ENCODE measurements around the gene AXIN1.

Gene AXIN1

DNA sequence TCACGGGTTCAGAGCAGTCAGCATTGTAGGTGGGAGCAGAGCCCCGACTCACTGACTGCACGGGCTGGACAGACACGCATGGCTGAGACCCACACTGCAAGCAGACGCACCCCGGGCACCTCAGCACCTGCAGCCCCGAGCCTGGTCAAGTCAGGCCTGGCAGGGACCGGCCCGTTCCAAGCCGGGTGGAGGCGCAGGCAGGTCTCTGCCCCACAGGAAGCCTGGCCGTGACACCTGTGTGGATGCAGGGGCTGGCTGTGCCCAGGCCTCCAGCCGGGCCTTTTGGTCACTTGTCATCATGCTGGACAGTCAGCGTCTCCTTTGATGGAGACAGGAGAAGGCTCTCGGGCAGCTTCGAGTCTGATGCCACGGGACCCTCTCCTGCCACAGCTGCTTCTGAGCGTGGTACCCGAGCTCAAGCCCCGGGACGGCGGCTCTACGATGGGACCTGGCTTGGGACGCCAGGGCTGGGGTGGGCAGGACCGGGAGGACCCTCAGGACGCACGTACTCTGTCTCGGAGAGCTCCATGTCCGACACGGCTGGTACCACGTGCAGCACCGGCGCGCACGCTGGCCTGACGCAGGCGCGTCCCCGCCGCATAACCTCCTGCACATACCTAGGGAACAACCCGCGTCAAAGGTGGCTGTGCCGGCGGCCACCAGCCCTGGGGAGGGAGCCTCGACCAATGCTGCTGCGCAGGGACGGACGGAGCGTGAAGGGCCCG is 61.7 kb downstream of the AXIN1 start:
- no peak for DNase-seq (ENCODE audit: low read depth)
- TF ChIP-seq CTCF (conservative IDR thresholded peaks at IDR 0.05; ENCODE audit: low read depth, low read length) = no peak
- no peak overlapping the region for H3K4me3 ChIP-seq (ENCODE audit: low read length)

DNA sequence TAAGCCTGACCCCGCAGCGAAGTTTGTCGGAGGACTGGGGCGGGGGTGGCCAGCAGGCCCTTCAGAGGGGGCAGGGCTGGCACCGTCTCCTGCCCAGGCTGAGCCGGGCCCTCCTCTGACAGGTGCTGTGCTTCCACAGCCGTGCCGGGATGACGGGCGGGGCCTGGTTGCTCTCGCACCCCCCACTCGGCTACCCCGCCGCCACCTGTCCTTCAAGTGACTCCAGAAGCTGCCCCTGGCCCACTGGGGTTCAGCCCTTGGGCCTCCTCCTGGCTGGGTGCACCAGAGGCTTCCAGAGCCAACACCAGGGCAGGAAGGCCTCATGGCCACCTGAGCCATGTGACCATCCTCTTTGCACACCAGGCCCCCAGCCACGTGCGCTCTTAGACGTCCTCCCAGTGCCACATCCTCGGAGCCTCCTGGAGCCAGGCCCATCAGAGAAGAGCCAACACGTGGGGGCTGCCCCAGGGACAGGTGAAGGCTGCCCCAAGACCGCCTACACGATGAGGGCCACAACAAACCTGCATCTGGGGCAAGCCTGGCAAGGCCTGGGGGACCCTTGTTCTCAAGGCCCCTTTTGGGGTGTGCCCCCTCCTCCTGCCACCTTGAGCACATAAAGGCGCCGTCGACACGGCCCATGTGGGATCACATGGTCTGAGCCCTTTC is 62.4 kb downstream of the AXIN1 start:
- TF ChIP-seq CTCF (conservative IDR thresholded peaks at IDR 0.05; ENCODE audit: low read depth, low read length) = no peak
- DNase-seq (ENCODE audit: low read depth) = no peak

GRCh38 chr16:289395-289997 is 63.0 kb downstream of the AXIN1 start:
- DNase-seq (ENCODE audit: low read depth) = no peak
- TF ChIP-seq CTCF (conservative IDR thresholded peaks at IDR 0.05; ENCODE audit: low read depth, low read length) = no peak
- H3K4me3 ChIP-seq (ENCODE audit: low read length) = no peak overlapping the region

More for the DNA sequence above, 62.4 kb downstream of the AXIN1 start:
- no peak overlapping the region for H3K4me3 ChIP-seq (ENCODE audit: low read length)

DNA sequence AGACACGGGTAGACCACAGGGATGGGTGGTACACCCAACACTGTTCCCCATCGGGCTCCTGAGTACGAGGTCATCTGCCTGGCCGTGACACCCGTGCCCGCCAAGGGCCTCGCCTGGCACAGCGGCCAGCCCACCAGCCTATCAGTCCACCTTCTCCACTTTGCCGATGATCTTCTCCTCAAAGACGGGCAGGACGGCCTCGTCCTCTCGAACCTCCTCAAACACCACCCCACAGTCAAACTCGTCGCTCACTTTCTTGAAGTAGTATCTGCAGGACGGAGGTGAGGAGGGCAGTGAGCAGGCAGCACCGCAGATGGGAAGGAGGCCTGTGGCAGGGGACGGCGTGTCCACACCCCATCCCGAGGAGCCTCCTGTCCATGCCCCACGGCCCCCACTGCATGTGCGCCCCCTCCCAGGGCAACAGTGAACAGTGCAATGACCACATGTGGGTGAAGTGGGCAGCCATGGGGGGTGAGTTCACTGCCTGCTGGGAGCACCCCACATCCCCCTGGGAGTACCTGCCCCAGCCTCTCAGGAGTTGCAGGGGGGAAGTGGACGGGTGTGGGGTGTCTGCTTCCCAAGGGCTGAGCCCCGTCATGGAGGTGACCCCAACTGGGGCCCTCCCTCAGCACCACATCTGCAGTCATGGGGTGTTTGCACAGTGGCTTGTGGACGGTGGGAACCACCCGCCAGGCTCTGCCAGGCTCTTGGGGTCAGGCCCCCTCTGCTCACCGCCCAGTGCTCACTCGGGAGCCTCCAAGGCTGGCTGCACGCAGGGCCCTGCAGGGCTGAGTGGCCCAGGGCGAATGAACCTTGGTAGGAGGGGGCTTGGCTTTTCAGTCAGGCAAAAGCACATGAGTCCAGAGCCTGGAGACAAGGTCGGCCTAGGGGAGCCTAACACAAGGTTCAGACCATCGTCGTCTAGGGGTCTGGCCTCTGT is 64.3 kb downstream of the AXIN1 start:
- no peak overlapping the region for H3K4me3 ChIP-seq (ENCODE audit: low read length)
- DNase-seq (ENCODE audit: low read depth) = no peak
- no peak for TF ChIP-seq CTCF (conservative IDR thresholded peaks at IDR 0.05; ENCODE audit: low read depth, low read length)

DNA sequence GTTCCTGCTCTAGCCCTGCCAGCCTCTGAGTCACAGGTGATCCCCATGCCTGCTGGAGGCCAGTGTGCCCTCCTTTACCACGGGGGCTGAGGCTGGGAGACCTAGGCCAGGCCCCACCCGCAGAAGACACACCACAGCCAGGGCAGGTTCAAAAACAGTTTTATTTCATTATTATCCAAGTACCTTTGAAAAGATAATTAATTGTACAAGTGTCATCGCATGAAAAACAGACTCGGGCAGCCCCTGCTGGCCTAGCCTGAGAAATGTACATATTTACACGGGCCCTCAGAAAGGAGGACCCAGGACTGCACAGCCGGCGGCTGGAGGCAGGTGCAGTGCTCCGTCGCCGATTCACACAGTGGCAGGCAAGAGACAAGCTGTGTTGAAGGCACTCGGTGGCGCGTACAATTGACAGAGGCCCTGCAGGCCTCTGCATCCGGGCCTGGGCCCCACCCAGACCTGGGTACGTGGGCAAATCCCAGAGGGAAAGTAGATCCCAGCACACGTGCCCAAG is 65.2 kb downstream of the AXIN1 start:
- TF ChIP-seq CTCF (conservative IDR thresholded peaks at IDR 0.05; ENCODE audit: low read depth, low read length) = no peak
- no peak overlapping the region for H3K4me3 ChIP-seq (ENCODE audit: low read length)
- DNase-seq (ENCODE audit: low read depth) = no peak

DNA sequence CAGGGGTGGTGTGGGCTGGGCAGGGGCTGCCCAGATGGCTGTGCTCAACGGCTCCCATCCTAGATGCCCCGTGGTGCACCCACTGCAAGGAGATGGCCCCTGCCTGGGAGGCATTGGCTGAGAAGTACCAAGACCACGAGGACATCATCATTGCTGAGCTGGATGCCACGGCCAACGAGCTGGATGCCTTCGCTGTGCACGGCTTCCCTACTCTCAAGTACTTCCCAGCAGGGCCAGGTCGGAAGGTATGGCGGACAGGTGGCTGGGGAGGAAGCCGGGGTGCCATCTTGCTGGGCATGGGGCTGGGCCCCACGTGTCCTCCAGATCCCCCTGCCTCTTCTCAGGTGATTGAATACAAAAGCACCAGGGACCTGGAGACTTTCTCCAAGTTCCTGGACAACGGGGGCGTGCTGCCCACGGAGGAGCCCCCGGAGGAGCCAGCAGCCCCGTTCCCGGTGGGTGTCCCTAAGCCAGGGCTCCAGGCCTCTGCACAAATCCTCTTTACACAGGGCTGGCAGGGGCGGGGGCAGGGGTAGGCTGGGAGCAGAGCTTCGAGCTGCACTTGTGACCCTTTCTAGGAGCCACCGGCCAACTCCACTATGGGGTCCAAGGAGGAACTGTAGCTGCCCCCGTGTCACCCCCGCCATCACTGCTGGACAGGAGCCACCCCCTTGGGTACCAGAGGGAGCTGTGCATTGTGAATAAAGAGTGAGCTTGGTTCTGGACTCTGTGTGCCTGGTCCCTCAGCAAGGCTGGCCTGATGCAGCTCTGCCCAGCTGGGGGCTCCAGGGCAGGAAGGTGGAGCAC is 65.8 kb downstream of the AXIN1 start:
- TF ChIP-seq CTCF (conservative IDR thresholded peaks at IDR 0.05; ENCODE audit: low read depth, low read length) = no peak
- H3K4me3 ChIP-seq (ENCODE audit: low read length) = no peak overlapping the region
- DNase-seq (ENCODE audit: low read depth) = no peak

Measured in retinal pigment epithelial cell (primary cell).